Right lobe of liver (tissue), 6 donors: Measurements from ENCODE around the gene OGN. TPM values are rescaled to one million over a fixed set of nuclear protein-coding genes. Genes with fewer than 3 reads are reported as not detected.
A peak's percentile ranks its signal among the peaks of the same experiment; 100 is the strongest.

Source experiments
- ATAC-seq, 4 donors: fragments of 200-7000 bp; cut with Tn5 transposase; one replicate each; pipeline ENCODE4 v1.9.1; 2020; ENCODE audit warnings: mild to moderate bottlenecking in 4 of 4, moderate library complexity in 4 of 4
- DNase-seq, 3 donors: peaks; one replicate each; pipeline ENCODE4 v3.0.0-alpha.2; 2020
- H3K27ac ChIP-seq, 3 donors: fragments of 200-600 bp; one replicate each; pipeline ENCODE4 v1.8.0; 2022
- H3K27me3 ChIP-seq, 2 donors: fragments of 200-600 bp; one replicate each; pipeline ENCODE4 v1.8.0; 2022
- H3K36me3 ChIP-seq, 4 donors: fragments of 200-600 bp; sonication (generic) in 1 of 4; one replicate each; pipeline versions ENCODE4 v1.5.1 to v1.8.0; 2017 to 2022; ENCODE audit warnings: control low read depth in 1 of 4
- H3K4me1 ChIP-seq, 4 donors: fragments of 200-600 bp; sonication (generic) in 1 of 4; one replicate each; pipeline versions ENCODE4 v1.5.1 to v1.8.0; 2017 to 2022; ENCODE audit warnings: control low read depth in 1 of 4
- H3K4me3 ChIP-seq, 3 donors: fragments of 200-600 bp; one replicate each; pipeline ENCODE4 v1.8.0; 2022
- H3K9me3 ChIP-seq, 4 donors: fragments of 200-600 bp; sonication (generic) in 1 of 4; one replicate each; pipeline versions ENCODE4 v1.5.1 to v1.8.0; 2017 to 2022; ENCODE audit warnings: control low read depth in 1 of 4
- POLR2A ChIP-seq: fragments of 450-650 bp; IDR thresholded peaks from one replicate; pipeline ENCODE4 v1.6.1; 2017; ENCODE audit warnings: antibody characterized with exemption, mild to moderate bottlenecking
- WGBS: methylation state at CpG from one replicate; pipeline ENCODE4 v1.1.6; 2018; ENCODE audit warnings: low coverage, low lambda C conversion rate; ENCODE audit not compliant: insufficient coverage; ENCODE audit errors: missing lambda C conversion rate; 5-methylcytosine and 5-hydroxymethylcytosine counted together
- intact Hi-C, 2 donors: fragments of 100-400 bp; cut with DNase I; formaldehyde crosslinking; loops; one replicate each; pipeline versions ENCODE4 v1.11.2 to v1.14.1; 2022
- total RNA-seq, 6 experiments: library from RNA; depleted of rRNA in 2 of 6; stranded (reverse); fragments of >200 nt in 2 of 6; fragmentation: NEBNext Ultra II Directional in 3 of 6; extraction: Animal tissue kit (Norgen Biotek cat#: 25700) in 3 of 6; gene quantifications; one replicate each; pipeline versions ENCODE4 v1.1.0 to v1.2.4, GENCODE V29; 2016 to 2023
- TF ChIP-seq, protein P1 (sequence below), 4 donors: fragments of 200-600 bp in 3 of 4; fragments of 450-650 bp in 1 of 4; IDR thresholded peaks; one replicate each; pipeline versions ENCODE4 v1.5.1 to v1.8.0; 2016 to 2022; ENCODE audit warnings: antibody characterized with exemption in 4 of 4, mild to moderate bottlenecking in 2 of 4
- donor health status: DM: no; HTN: yes; CAD: no.
- donor health status: DM: no; HTN: no; CAD: no.
- donor health status: DM: no; HTN: no; CAD: no.
- donor health status: DM: no; HTN: yes; CAD: no.
- donor health status: DM: no; HTN: yes; CAD: no.

Gene OGN
- total RNA-seq, 6 experiments from 2014 or later, result 0.31 to 1.6 (median 0.43) TPM; not detected in 1

DNA sequence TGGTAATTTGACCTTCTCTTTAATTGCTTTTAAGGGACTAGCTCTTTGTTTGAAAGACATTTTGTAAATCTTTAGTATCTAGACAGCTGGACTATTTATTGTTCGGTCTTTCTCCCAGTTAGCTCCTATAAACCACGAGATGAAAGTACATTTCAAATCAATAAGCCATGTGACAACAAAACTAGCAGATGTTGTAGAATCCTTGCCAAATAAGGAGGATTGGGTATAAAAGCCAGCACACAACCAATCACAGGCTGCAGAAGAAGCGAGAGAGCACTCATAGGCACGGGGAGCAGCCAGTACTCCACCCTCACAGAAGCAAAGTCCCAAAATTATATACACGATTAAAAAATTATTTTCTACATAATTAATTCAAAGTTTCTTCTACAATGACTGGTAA lies 28.0 kb upstream of the OGN start:
- Histone ChIP-seq H3K27ac (no peak overlapping the region), H3K36me3 (no peaks in the 10 kb centered on the region), H3K27me3 (no peaks in the 10 kb centered on the region), H3K9me3 (no peaks in the 10 kb centered on the region), H3K4me1 (no peaks in the 10 kb centered on the region), H3K4me3 (no peak overlapping the region)
- intact Hi-C loops, result no loop called here
- WGBS, result 61% methylated on average over 5 of the region's 5 CpGs
- no peak for DNase-seq
- peak in 2 of 4 donors; percentile 47 to 65 for ATAC-seq
- no peak for TF ChIP-seq POLR2A
- TF ChIP-seq, protein P1, sequence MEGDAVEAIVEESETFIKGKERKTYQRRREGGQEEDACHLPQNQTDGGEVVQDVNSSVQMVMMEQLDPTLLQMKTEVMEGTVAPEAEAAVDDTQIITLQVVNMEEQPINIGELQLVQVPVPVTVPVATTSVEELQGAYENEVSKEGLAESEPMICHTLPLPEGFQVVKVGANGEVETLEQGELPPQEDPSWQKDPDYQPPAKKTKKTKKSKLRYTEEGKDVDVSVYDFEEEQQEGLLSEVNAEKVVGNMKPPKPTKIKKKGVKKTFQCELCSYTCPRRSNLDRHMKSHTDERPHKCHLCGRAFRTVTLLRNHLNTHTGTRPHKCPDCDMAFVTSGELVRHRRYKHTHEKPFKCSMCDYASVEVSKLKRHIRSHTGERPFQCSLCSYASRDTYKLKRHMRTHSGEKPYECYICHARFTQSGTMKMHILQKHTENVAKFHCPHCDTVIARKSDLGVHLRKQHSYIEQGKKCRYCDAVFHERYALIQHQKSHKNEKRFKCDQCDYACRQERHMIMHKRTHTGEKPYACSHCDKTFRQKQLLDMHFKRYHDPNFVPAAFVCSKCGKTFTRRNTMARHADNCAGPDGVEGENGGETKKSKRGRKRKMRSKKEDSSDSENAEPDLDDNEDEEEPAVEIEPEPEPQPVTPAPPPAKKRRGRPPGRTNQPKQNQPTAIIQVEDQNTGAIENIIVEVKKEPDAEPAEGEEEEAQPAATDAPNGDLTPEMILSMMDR (IDR thresholded peaks at IDR 0.05), result no peak

DNA sequence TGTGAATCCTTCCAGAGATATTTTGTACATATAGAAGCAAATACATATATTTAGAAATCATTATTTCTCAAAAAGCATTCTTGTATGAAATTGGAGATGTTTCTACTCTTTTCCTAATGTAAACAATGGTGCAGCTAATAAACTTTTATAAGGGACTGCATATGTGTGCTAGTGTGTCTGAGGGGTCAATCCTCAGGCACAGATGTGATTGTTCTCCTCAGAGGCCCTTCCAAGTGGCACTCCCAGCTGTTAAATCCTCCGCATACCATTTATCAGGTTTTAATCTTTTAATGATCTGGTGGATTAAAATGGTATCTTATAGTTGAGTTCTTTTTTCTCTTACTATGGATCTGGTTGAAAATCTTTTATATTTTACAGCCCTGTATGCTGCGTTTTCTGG lies 25.5 kb upstream of the OGN start:
- intact Hi-C loops, result no loop called here
- H3K4me1 ChIP-seq, result no peaks in the 10 kb centered on the region

DNA sequence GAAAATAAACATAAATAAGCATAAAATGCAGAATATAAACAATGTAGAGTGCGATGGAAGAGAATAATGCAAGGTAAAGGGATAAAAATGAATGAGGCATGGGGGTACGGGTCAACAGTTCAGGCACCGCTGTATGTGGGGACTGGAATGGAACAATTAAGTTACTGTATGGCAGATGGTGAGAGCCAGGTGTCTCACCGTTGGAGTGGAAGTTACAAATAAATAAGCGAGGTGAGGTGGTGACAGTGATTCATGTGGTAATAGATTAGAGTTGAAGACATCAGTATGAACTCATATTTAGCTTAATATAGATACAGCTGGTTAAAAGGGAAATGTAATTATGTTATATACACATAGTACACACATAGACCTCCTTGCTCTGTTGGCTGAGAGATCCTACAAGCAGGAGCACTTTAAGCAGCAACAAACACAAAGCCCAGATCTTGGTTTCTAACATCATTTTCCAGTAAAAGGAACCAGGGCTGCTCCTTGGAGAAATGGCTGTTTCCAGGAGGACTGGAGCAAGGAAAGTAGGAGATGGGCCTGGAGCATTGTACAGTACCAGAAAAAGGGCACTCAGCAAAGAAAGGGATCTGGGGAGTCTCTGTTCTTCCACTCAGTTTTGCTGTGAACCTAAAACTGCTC lies 22.2 kb upstream of the OGN start:
- Histone ChIP-seq H3K36me3 (no peaks in the 10 kb centered on the region), H3K27ac (no peak overlapping the region), H3K27me3 (no peaks in the 10 kb centered on the region), H3K4me3 (no peak overlapping the region), H3K4me1 (no peaks in the 10 kb centered on the region), H3K9me3 (no peaks in the 10 kb centered on the region)
- ATAC-seq (no peak), DNase-seq (no peak)
- intact Hi-C loops, result no loop called here
- 81% methylated on average over 4 of the region's 5 CpGs for WGBS
- TF ChIP-seq POLR2A, result no peak
- TF ChIP-seq, protein P1 (IDR thresholded peaks at IDR 0.05), result no peak

More for the DNA sequence above, 25.5 kb upstream of the OGN start:
- Histone ChIP-seq H3K27ac (no peak overlapping the region), H3K4me3 (no peak overlapping the region), H3K9me3 (no peaks in the 10 kb centered on the region), H3K27me3 (no peaks in the 10 kb centered on the region), H3K36me3 (no peaks in the 10 kb centered on the region)
- DNase-seq, result no peak
- no peak for TF ChIP-seq POLR2A
- ATAC-seq, result no peak
- 100% methylated on average over 2 of the region's 2 CpGs for WGBS

DNA sequence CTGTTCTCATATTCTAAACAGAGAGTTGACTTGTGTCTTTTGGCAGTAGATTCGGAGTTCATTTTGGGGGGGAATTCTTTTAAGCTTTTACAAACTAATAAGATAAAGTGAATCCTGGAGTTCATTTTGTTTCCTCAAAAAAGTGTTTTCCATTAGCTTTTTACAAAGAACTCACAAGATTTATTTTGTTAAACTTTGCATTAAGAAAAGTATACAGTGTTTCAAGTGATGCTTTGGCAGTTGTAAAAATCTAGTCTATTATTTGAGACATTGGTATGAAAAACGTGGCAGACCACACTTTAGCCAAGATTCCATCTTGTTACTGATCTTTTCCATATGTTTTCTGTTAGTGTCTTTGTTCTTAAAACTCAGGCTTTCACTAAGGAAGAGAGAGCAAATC lies 21.1 kb upstream of the OGN start:
- Histone ChIP-seq H3K27me3 (no peaks in the 10 kb centered on the region), H3K27ac (no peak overlapping the region), H3K4me1 (no peaks in the 10 kb centered on the region), H3K4me3 (no peak overlapping the region), H3K9me3 (no peaks in the 10 kb centered on the region), H3K36me3 (no peaks in the 10 kb centered on the region)
- TF ChIP-seq, protein P1 (IDR thresholded peaks at IDR 0.05), result no peak
- TF ChIP-seq POLR2A, result no peak
- WGBS, result 61% methylated on average over 2 of the region's 2 CpGs
- no peak for DNase-seq
- ATAC-seq, result no peak
- intact Hi-C loops, result no loop called here

DNA sequence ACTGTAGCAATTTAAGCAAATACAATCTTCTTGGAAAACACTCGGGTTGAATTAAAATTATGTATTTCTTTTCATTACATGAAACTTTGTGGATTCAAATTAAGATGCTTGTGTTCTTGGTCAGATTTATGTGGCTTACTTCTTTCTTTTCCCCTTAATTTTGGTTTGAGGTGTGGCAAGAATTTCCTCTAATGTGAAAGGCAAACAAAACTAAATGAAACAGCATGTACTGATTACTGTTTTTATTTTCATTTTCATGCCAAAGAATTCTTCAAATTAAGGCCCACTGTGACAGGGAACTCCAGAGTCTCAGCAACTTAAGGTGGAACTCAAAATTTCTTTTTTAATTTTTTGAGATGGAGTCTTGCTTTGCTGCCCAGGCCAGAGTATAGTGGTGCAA lies 20.0 kb upstream of the OGN start, which contains the start of gene OMD:
Gene OMD, minus strand, starts transcription at position 132 of the 400 bp plus-strand sequence. CDS start 6,913 bp downstream, outside the sequence.
- Histone ChIP-seq H3K27me3 (no peaks in the 10 kb centered on the region), H3K4me3 (no peak within 1 kb of the TSS), H3K36me3 (no peaks in the 10 kb centered on the region), H3K9me3 (no peaks in the 10 kb centered on the region), H3K4me1 (no peaks in the 10 kb centered on the region), H3K27ac (no peak within 1 kb of the TSS)
- WGBS, result 50% methylated on average over 1 of the region's 1 CpG
- intact Hi-C loops, result no loop called here
- DNase-seq (no peak), ATAC-seq (no peak)
- TF ChIP-seq, protein P1 (IDR thresholded peaks at IDR 0.05), result no peak
- TF ChIP-seq POLR2A, result no peak
